ENCODE results near the gene PADI6. TPM values are rescaled to one million over a fixed set of nuclear protein-coding genes. Genes with fewer than 3 reads are reported as not detected.

PADI6 gene
- total and polyA plus RNA-seq, 2 of the 8 experiments (the other 6 are each of a cell fraction or from before 2014, with no cell fraction given): not detected

DNA sequence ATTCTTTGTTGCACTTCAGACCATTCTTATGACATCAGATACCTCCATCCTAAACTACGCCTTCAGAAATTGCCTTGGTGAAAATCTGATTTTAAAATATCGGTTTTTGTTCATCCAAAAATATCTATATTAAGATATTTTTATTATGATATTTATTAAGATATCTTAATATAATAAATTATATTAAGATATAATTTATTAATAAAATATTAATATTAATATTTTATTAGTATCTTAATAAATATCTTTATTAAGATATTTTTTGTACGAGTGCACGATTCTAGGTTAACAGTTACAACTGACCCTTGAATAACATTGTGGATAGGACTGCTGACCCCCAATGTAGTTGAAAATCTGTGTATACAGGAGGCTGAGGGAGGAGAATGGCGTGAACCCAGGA is 43.1 kb upstream of the PADI6 start:
- FAIRE-seq (no peak), DNase-seq (ENCODE audit: low read depth in 1 of 2, low spot score in 2 of 2) (no peak)
- H3K23ac ChIP-seq (ENCODE audit: insufficient read length): no peak overlapping the region
- POLR2A ChIA-PET (ENCODE audit: partially characterized antibody): no interaction called here
- no peak overlapping the region for H2BK12ac ChIP-seq (ENCODE audit: low read depth, low read length)
- H3K27me3 ChIP-seq (replicated peaks in 1 of 4; ENCODE audit: control insufficient read depth in 3 of 4, extremely low read depth in 1 of 4, insufficient read depth in 3 of 4, low read length in 3 of 4): no peaks in the 10 kb centered on the region; a peak in 3 of 7 replicates
- H3K27ac ChIP-seq (ENCODE audit: low read depth, low read length): no peak overlapping the region
- no peak overlapping the region for H3K4me2 ChIP-seq (ENCODE audit: insufficient read depth in 1 of 2, low read depth in 2 of 2, low read length in 2 of 2)
- no peak overlapping the region for H2BK120ac ChIP-seq (replicated peaks; ENCODE audit: low read depth, low read length)
- H3K56ac ChIP-seq (replicated peaks; ENCODE audit: insufficient read length, low read depth, low read length): no peak overlapping the region
- H4K91ac ChIP-seq (replicated peaks; ENCODE audit: insufficient read length, low read length): no peak overlapping the region
- no peaks in the 10 kb centered on the region for H3K9me3 ChIP-seq (ENCODE audit: insufficient read depth in 2 of 2, low read depth in 1 of 2, low read length in 1 of 2)
- no peaks in the 10 kb centered on the region for H3K79me1 ChIP-seq (ENCODE audit: low read depth, low read length)
- WGBS, 2 experiments (ENCODE audit: extremely low coverage in 1 of 2, insufficient coverage in 1 of 2, insufficient read length in 1 of 2, insufficient replicate concordance in 2 of 2, low coverage in 1 of 2, low lambda C conversion rate in 2 of 2, missing lambda C conversion rate in 1 of 2): 77% methylated on average over 5 of the region's 5 CpGs; no CpG with 5 or more reads in 1 of the 2 experiments
- no peak overlapping the region for H3K9ac ChIP-seq (replicated peaks in 1 of 4; ENCODE audit: extremely low read depth in 1 of 4, low read depth in 3 of 4, low read length in 3 of 4)
- no peaks in the 10 kb centered on the region for H4K20me1 ChIP-seq (replicated peaks in 1 of 2; ENCODE audit: control insufficient read depth in 1 of 2, insufficient read depth in 2 of 2, low read length in 2 of 2)
- CTCF ChIA-PET (ENCODE audit: partially characterized antibody): interaction anchor here (0.7 kb wide), 2 partner anchors 28 to 44 kb away, joined by 3 to 4 read pairs; partner anchors contain the start of gene PADI6
- H3K4me1 ChIP-seq (replicated peaks in 1 of 4; ENCODE audit: control insufficient read depth in 3 of 4, insufficient read depth in 4 of 4, low read length in 3 of 4): no peaks in the 10 kb centered on the region
- no peak overlapping the region for H2AFZ ChIP-seq (ENCODE audit: low read length)
- H4K8ac ChIP-seq (ENCODE audit: extremely low read depth, insufficient read depth, low read length): no peak overlapping the region
- no peak overlapping the region for H2BK15ac ChIP-seq (ENCODE audit: low read length)
- H2BK5ac ChIP-seq (ENCODE audit: low read depth, low read length): no peak overlapping the region
- H3K4me3 ChIP-seq (ENCODE audit: extremely low read depth in 1 of 4, insufficient read depth in 2 of 4, low read depth in 3 of 4, low read length in 4 of 4): no peak overlapping the region
- no peak overlapping the region for H4K5ac ChIP-seq (ENCODE audit: insufficient read length, low read depth, low read length)
- no peak overlapping the region for H3K18ac ChIP-seq (ENCODE audit: extremely low read depth, low read length)
- no peak overlapping the region for H3K4ac ChIP-seq (replicated peaks; ENCODE audit: insufficient read length, low read depth, low read length)
- H2AK5ac ChIP-seq (ENCODE audit: low read depth, low read length): no peak overlapping the region
- H3K79me2 ChIP-seq (ENCODE audit: control insufficient read depth in 1 of 2, insufficient read depth in 2 of 2, low read length in 2 of 2): no peaks in the 10 kb centered on the region
- H3K23me2 ChIP-seq (ENCODE audit: low read depth, low read length): no peaks in the 10 kb centered on the region
- no peak overlapping the region for H2BK20ac ChIP-seq (ENCODE audit: low read length)
- no peak overlapping the region for H3K14ac ChIP-seq (ENCODE audit: insufficient read length)
- no peak for TF ChIP-seq POLR2A (IDR thresholded peaks at IDR 0.05; ENCODE audit: control extremely low read depth in 1 of 2, low read depth in 2 of 2, low read length in 2 of 2)
- no peak for TF ChIP-seq SAP30 (IDR thresholded peaks at IDR 0.05; ENCODE audit: insufficient read depth, insufficient replicate concordance, low read length)
- no peaks in the 10 kb centered on the region for H3K36me3 ChIP-seq (ENCODE audit: control insufficient read depth in 2 of 4, insufficient read depth in 4 of 4, low read length in 3 of 4)
